ENCODE measurements around the gene PRKCQ.
"Not testable (repeated sequence)": the region's sequence is repeated elsewhere in the genome, so short reads cannot be mapped to it uniquely, and the experiment has no call there.

The PRKCQ gene

DNA sequence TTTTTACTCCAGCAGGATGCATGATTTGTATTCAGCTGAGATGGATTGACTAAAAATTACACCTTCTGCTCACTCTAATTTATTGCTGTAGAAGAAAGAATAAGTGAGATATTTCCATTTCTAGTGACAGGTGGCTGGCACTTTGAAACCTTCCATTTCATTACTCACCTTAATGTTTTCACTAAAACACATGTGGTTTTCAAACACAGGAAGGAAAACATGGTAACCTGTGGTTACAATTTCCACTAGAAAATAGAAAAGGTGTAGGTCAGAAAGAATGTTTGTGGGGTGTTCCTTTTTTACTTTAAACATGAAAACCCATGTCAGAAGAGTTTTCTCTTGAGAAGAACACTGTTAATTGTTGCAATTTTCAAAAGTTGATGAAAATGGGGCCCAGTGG lies 12.0 kb upstream of the PRKCQ start:
- no peak for DNase-seq

DNA sequence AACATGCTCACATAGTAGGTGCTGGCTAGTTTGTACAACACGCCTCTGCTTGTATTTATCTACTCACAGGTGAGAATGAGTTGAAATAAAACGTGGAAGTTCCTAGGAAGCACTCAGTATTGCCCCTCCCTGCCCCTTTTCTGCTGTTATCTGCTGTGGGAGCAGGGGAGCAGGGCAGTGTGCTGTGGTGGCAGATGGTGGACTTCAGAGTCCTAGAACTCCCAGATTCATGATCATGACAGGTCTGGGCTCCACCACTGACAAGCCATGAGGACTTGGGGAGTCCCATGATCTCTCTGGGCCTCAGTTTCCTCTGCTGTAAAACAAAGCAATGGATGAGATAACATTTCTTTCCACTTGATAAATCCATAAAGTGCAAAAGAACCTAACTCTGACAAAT lies 11.6 kb upstream of the PRKCQ start:
- DNase-seq: no peak

DNA sequence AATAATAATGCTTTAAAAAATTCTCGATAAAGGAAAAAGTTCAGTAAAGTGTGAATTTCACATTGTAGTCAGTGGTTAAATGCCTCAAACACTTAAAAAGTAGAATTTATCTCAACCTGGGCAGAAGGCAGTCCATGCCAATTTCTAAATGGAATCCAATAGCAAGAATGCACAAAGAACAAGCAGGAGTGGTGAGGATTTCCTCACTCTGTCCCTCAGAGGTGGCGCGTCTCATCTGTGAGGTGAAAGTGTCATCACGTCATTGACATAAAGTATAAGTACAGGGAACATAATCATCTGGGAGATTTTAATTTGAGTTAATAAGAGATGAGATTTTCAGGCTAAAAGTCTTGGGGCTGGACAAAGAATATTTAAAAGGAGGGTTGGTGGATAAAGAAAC lies 10.0 kb upstream of the PRKCQ start:
- DNase-seq: no peak

DNA sequence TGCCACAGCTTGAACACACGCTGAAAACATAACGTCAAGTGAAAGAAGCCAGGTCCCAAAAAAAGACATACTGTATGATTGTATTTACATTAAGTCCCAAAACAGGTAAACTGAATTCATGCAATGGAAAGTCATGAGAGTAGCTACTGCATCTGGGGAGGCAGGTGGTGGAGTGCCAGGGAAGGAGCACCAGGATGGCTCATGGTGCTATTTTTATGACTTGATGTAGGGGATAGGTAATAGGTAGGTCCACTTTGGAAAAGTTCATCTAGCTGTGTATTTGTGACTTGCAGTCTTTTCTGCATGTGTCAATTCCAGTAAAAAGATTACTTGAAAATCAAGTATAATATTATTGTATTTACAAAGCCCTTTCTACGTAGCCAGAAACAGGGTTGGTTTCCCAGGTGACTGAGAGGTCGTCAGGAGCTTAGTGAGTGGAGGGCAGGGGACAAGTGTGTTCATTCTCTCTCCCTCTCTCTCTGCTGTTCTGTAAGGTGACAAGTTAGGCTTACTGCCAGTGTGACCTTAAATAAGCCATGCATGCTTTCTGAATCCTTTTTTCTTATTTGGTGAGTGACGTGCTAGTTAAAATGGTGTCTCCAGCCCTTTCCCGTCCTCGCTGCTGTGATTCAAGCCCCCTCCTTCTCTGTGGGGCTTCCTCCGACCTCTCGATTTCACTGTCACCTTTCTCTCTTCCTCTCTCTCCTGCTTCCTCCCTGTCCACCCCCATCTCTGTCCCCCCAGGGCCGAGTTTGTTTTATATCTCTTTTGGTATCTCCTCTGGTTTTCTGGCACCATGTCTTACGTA lies 9.4 kb upstream of the PRKCQ start:
- no peak for DNase-seq

DNA sequence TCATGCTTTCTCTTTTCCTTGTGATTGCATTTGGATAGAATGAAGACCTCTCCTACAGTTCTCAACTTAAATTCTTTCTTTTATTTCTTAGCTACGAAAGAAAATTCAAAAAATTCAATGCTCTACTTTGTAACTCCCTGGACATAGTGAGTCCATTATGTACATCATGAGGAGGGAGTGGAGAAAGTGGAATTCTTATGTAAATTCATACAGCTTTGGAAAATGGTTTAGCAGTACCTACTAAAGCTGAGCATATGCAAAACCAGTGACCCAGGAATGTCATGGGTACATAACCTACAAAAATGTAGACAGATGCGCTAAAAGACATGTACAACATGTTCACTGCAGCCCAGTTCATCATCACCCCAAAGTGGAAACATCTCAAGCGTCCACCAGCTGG lies 8.8 kb upstream of the PRKCQ start:
- no peak for DNase-seq

DNA sequence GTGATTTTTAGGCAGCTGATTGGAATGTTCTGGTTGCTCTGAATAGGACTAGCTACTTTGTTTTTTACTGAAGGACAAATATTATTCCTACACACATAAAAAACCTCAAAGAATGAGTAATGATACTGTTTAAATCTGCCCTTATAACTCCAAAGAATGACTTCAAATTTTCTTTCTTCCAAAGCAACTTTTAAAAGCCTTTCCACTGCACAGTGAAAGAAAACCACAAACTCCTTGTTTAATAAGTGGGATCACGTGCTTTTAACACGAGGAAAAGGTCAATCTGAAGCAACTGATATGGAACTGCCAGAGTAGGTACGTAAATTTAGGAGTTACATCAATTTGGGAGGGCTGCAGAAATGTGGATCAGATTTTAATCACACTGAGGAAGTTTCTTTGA lies 8.0 kb upstream of the PRKCQ start:
- DNase-seq: no peak

DNA sequence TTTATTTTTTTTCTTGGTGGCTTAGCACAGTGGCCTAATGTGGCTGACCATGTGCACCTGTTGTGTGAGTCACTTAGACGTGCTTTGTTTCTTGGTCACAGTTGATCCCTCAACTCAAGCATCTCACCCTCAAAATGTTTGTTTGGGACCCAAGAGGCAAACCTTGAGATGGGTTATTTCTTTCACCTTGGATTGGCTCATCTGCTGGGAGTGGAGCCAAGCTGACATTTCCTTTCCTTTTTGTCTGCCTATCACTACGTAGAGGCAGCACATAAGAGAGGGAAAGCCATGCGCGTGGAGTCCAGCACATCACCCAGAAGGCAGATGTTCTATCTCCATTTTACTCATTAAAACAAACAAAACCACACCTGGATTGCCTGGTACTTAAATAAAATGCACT lies 6.4 kb upstream of the PRKCQ start:
- no peak for DNase-seq

DNA sequence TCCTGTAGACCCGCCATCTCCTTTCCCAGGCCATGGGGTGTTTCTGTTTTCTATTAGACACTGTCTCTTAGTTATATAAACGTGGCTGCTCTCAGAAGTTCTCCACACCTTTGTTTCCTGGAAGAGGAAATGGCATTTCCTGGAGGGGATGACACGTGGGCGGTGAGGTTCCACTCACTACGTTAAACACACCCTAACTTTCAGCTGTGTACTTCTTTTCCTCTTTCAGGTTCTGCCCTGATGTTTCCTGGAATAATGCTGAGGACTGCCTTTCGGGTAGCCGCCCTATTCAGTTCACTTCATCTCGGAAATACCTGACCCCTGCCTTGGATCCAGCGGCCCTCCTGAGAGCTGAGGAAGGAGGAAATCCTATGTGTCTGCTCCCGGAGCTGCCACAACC lies 3.4 kb upstream of the PRKCQ start:
- peak; percentile 92 for DNase-seq

DNA sequence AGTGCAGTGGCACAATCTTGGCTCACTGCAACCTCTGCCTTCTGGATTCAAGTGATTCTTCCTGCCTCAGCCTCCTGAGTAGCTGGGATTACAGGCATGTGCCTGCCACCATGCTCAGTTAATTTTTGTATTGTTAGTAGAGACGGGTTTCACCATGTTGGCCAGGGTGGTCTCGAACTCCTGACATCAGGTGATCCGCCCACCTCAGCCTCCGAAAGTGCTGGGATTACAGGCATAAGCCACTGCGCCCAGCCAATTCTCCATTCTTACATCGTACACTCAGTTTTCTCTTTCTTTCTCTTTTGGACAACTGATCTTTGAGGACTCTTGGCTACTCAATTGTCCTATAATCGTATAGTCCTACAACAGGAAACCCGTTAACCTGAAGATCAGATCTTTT lies 2.8 kb upstream of the PRKCQ start:
- not testable (repeated sequence) for DNase-seq

DNA sequence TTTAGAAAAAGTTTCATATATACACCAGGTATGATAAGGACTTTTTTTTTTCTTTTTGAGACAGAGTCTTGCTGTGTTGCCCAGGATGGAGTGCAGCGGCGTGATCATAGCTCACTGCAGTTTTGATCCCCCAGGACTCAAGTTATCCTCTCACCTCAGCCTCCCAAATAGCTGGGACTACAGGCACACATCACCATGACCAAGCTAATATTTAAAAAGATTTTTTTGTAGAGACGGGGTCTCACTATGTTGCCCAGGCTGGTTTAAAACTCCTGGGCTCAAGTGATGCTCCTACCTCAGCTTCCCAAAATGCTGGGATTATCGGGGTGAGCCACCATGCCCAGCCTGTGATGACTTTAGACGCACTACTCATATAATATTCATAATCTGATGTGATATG lies 2.2 kb upstream of the PRKCQ start:
- DNase-seq: no peak

DNA sequence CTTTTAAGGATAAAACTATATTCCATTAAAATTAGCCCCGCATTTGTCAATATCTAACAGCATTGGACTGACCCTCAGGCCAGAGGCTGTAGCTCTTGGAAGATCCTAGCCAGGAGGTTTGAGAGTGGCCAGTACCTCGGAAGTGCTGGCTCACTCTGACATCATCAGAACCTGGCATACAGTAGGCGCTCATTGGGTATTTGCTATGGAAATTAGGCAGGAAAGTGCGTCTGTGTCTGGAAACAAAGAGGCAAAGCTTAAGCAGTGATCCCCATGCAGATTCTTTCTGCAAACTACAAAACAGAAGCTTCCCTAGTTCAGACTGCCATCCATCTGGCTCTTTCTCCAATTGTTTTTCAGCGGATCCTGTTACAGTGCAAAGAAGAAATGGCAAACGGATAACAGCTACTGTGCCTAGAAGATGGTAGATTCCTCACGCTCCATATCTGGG lies 1.7 kb upstream of the PRKCQ start:
- no peak for DNase-seq

DNA sequence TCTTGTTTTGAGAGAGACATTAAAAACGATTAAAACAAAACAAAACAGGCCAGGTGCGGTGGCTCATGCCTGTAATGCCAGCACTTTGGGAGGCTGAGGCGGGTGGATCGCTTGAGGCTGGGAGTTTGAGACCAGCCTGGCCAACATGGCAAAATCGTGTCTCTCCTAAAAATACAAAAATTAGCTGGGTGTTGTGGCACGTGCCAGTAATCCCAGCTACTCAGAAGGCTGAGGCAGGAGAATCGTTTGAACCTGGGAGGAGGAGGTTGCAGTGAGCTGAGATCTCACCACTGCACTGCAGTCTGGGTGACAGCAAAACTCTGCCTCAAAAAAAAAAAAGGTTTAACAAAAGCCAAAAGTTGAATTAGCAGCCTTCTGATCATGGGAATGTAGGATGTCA lies 1.1 kb upstream of the PRKCQ start:
- not testable (repeated sequence) for DNase-seq

DNA sequence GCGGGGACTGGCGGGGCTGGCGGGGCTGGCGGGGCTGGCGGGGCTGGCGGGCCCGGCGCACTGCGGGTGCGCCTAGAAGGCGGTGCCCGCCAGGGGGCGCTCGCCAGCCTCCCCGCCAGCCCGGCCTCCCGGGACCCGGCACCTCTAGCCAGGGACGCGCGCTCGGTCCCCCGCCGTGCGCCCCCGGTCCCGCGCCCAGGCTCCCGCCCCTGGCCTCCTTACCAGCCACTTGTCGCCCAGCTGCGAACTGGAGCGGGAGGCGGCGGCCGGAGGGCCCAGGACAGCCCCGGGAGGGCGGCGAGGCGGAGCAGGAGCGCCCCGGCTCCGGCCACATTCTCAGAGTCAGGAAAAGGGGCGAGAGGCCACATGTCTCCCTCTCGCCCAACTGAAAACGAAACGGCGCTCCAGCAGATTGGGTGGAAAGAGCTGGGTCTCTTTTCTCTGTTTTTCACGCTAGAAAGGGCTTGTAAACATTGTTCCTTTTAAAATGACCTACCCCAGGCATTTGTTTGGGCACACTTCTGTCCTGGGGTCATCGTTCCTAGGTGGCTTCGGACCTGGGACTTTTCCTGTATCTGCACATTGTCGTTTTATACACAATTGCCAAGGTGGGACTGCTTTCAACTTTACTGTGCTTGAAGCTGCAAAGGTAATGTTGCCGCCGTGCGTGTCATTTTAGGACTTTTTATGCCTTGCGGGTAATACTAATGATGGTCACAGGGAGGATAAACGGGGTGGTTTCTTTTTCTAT lies 378 bp upstream of the PRKCQ start:
- DNase-seq: peak; percentile 96

DNA sequence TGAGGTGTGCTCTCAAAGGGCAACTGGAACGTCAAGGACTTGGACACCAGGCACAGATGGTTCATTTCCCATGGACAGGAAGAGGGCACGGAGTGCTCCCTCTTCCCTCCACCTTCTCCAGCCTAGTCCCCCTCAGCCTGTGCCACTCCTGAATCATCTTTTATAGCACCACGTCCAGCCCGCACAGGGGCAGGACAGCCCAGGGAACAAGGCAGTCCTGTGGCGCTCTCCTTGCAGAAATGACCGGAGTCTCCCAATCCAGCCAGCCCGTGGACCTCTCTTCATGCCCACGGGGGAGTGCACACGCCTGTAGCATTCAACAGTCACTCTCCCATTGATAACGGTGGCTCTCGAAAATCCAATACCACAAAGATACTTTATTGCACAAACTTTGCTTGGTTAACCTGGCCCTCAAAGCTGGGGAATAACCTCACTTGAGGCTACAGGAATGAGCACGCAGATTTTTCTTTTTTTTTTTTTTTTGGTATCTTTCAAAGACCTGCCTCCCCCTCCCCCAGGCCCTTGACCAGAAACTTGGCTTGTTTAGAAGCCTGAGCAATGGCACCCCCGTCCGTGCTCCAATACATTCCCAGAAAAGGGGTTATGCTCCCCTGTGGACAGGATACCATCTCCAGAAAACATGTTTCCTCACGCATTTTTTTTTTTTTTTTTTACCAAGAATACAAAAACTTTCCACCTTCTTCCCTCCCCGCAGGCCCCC lies 733 bp downstream of the PRKCQ start:
- DNase-seq: peak; percentile 75

DNA sequence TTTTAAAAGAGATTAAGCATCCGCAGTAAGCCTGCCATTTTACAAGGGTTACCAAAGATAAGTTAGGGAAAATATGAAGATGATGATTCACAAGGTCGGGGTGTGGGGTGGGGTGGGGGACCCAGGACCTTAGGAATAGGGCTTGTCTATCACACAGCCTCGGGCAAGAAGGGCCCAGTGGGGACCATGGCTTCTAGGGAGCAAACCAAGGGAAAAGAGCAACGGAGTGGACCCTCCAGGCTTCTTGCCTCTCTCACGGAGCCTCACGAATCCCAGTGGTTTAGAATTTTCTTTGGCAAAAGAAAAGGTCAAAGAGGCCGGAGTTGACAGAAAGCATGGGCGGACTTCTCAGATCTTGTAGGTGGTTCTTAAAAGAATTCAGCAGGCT lies 1.3 kb downstream of the PRKCQ start:
- DNase-seq: peak; percentile 76

DNA sequence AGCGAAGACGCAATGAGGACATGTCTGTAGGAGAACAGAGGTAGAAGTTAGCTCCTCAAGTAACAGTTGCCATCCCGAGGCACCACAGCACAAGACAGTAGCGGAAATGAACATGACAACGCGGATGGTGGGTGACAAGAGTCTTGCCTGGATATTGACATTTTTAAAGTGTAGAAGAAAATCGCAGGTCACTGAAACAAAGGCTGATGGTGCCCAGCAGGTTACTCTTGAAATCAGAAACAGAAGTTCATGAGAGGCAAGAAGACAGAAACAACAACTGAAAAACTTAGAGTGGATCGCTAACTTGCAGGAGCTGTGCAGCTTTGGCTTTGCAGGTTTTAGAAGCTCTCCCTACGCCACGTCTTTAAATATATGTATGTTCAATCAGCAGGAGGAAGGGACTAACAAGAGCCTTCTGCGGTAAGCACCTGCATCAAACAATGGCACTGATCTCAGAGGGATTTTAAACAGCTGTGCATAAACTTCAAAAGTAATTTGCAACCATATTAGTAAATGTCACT lies 1.8 kb downstream of the PRKCQ start:
- DNase-seq: no peak

DNA sequence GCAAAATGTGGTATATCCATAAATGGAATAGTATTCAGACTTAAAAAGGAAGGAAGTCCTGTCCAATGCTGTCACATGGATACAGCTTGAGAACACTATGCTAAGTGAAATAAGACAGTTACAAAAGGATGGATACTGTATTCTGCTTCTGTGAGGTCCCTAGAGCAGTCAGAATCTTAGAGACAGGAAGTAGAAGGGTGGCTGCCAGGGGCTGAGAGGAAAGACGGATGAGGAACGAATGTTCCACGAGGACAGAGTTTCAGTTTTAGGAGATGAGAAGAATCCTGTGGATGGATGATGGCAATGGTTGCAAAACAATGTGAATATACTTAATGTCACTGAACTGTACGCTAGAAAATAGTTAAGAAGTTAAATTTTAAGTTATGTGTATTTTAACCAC lies 3.8 kb downstream of the PRKCQ start:
- DNase-seq: no peak

DNA sequence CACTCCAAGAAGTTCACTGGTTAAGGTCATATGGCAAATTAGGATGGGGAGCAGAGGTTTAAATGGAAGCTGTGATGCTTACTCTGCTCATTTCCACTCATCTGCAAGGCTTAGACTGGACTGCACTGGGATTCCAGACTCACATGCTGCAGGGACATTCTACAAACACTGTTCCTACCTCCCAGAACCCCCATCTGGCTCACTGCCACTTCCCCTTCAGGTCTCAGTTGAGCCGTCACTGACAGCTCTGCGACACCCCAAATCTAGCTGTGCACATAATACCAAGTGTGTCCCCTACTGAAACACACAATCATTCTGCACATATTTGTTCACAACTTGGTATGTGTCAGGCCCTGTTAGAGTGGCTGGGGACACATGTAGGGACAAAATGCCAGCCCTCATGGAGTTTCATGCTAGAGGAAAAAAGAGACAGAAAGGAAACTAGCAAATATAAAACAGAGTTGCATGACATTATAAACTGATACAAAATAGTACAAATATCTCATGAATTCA lies 5.4 kb downstream of the PRKCQ start:
- DNase-seq: no peak

DNA sequence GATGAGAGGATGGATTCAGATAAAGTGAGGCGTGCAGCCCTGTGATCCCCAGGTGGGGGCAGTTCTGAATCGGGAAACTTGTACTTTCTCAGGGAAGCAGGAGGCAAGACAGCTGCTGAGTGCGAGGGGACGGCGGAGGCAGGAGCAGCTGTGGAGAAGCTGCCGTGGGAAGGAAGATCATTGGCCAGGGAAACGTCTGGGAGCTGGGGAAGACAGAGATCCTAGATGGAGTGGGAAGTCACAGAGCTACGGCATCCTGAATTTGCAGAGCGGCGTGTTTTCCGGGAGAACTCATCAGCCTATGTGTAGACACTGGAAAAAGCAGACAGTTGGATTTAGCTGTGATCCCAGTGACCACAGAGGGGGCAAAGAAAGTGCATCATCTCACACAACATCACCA lies 9.2 kb downstream of the PRKCQ start:
- no peak for DNase-seq

DNA sequence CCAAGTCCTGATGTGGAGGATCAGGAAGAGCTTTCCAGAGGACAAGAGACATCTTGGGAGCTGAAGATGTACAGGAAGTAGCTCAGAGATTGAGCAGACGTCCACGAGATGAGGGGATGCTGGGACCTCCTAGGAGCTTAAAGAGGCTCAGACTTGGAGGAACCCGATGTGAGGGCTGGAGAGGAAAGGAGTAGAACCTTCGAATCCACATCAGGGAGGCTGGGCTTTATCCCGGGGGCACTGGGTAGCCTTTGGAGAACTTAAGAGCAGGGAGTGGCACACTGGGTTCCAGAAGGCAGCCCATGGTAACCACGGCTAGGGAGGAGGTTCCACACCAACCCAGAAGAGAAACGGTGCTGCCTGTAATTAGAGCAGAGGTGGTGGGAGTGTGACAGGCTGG lies 10.8 kb downstream of the PRKCQ start:
- DNase-seq: no peak

DNA sequence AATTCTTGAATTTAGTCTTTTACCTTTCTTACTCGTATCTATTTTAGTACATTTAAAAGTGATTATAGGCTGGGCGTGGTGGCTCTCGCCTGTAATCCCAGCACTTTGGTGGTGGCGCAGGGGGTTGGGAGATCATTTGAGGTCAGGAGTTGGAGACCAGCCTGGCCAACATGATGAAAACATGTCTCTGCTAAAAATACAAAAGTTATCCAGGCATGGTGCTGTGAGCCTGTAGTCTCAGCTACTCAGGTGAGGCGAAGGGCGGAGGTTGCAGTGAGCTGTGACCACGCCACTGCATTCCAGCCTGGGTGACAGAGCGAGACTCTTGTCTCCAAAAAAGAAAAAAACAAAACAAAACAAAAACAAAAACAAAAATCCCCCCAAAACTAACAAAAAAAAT lies 12.2 kb downstream of the PRKCQ start:
- DNase-seq: no peak

DNA sequence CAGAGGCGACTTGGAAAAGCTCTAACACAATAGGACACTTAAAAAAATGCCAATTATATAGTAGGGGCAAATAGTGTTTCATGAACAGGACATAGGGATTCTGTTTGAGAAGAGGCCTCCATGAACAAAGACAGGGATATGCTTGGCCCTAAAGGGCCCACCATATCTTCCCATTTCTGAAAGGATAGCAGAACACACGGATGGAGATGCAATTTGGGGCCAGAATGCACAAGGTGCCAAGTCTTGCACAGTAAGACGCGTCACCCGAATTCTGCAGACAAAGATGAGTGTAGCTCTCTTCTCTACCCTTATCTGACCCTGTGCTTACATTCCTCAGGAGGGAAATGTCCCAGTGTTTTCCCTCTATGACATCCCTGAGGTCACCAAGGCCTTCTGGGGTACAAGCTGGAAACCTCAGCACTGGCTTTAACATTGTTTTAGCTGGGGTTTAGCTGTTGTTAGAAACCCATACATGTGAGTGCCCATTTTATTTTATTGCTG lies 12.8 kb downstream of the PRKCQ start:
- DNase-seq: no peak

DNA sequence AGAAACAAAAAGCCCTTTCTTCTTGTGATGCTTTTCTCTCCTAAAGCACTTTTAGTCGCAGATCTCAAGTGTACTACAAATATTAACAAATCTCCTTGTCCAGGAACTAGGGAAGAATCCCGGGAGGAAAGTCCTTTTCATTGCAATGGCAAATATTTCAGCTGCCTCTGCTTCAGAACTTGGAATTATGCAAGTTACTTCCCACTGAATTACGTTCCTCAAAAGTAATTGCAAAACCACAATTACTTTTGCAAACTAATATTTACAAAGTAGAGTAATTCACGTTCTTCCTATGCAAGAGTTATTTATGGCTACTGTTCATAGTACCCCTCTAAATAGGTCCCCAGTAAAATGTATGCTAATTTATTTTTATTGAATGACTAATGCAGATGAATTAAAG lies 14.5 kb downstream of the PRKCQ start:
- no peak for DNase-seq

All from activated CD8-positive, alpha-beta memory T cell treated with anti-CD3 and anti-CD28 coated beads for 24 hours (primary cell).